Tibial nerve (tissue), 4 donors: Measurements from ENCODE around the gene PHLDA2.

ENCODE experiments used
- CTCF ChIP-seq, 5 experiments: fragments of 200-600 bp in 3 of 5; fragments of 450-650 bp in 2 of 5; sonication (generic) in 3 of 5; IDR thresholded peaks; one replicate each; pipeline ENCODE4 v1.5.1; 2016 to 2019; ENCODE audit warnings: antibody characterized with exemption in 5 of 5, mild to moderate bottlenecking in 3 of 5, moderate library complexity in 2 of 5
- EP300 ChIP-seq, 2 donors: sonication (generic); formaldehyde crosslinking; IDR thresholded peaks; one replicate each; pipeline ENCODE4 v1.6.1; 2017; ENCODE audit warnings: antibody characterized with exemption in 2 of 2, mild to moderate bottlenecking in 1 of 2

- TF ChIP-seq CTCF (IDR thresholded peaks at IDR 0.05) (no peak), EP300 (IDR thresholded peaks at IDR 0.05) (no peak)
Measured at GRCh38 chr11:2960139-2960538, 30.9 kb upstream of the PHLDA2 start.
